ENCODE results near the gene MEIS1.

The MEIS1 gene

DNA sequence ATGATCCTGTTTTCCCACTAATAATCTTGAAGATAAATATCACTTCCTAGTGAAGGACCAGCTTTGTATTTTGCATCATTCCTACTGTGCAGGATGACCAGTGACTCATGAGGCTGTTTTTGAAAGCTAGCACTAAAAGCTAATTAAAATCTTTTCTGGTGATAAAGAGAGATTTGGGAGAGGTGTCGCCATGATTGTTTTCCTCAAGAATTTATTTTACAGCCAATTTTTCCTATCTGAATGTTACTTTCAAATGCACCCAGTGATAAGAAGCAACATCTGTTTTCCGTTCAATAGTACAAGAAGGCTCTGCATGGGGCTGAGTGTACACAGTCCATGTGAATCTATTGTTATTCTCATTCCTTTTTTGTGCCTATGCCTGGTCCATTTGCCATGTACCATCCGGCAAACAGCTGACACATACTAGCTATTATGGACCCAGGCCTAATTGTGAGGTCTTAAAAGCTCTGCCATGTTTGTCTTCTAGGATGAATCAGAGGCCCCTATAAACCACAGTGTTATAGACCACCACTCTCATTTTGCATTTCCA is 28.4 kb downstream of the MEIS1 start:
- Histone ChIP-seq H3K4me1 (ENCODE audit: low read length) (peaks cover 8% of the 10 kb centered on the region), H3K9ac (ENCODE audit: low read length) (no peak overlapping the region), H4K20me1 (ENCODE audit: insufficient read depth, low read length) (no peaks in the 10 kb centered on the region), H2AFZ (ENCODE audit: low read depth, low read length) (no peak overlapping the region), H3K9me3 (ENCODE audit: insufficient read depth, low read length) (no peaks in the 10 kb centered on the region), H3K4me2 (ENCODE audit: low read length) (no peak overlapping the region), H3K4me3 (ENCODE audit: low read length) (no peak overlapping the region), H3K27ac (ENCODE audit: low read length) (no peak overlapping the region), H3K79me2 (ENCODE audit: low read length) (no peaks in the 10 kb centered on the region), H3K36me3 (replicated peaks; ENCODE audit: low read depth, low read length) (no peaks in the 10 kb centered on the region), H3K27me3 (ENCODE audit: low read depth, low read length) (0 out of 2 replicates have a peak, but pooled peaks cover 9% of the 10 kb centered on the region)
- no peak for TF ChIP-seq EZH2phosphoT487 (IDR thresholded peaks at IDR 0.05; ENCODE audit: low read depth)
- TF ChIP-seq, protein P1, sequence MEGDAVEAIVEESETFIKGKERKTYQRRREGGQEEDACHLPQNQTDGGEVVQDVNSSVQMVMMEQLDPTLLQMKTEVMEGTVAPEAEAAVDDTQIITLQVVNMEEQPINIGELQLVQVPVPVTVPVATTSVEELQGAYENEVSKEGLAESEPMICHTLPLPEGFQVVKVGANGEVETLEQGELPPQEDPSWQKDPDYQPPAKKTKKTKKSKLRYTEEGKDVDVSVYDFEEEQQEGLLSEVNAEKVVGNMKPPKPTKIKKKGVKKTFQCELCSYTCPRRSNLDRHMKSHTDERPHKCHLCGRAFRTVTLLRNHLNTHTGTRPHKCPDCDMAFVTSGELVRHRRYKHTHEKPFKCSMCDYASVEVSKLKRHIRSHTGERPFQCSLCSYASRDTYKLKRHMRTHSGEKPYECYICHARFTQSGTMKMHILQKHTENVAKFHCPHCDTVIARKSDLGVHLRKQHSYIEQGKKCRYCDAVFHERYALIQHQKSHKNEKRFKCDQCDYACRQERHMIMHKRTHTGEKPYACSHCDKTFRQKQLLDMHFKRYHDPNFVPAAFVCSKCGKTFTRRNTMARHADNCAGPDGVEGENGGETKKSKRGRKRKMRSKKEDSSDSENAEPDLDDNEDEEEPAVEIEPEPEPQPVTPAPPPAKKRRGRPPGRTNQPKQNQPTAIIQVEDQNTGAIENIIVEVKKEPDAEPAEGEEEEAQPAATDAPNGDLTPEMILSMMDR (IDR thresholded peaks at IDR 0.05; ENCODE audit: low read depth, low read length) = no peak

DNA sequence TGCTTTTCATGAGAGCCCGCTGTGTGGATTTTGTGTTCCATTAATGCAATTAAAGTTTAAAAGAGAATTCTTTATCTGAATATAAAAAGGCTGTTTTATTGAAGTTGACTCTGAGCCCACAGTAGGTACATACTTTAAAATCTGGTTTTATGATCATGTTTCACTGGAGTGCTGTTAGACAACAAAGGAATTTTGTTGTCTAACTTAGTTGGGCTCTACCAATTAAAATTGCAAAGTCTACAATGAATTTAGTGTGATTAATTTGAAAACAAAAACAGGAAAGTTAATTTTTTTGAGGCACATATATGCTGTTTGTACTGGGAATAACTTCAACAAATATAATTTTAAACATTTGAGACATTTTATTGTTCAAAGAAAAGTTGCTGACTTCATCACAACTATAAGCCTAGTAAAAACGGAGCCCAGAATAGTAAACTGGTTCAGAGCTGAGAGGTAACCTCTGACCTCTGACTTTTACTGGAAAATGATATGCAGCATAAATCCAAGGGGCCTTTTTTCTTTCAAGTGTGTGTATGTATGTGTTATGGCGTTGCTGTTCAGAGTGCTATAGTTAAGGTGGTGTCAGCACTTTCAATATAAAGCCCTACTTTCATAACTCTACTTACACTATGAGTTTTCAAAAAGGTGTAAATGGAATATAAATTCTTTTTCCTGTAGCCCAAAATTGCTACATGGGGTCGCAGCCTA is 30.2 kb downstream of the MEIS1 start:
- H3K27me3 ChIP-seq (ENCODE audit: low read depth, low read length) = 0 out of 2 replicates have a peak, but pooled peaks cover 9% of the 10 kb centered on the region
- no peak overlapping the region for H2AFZ ChIP-seq (ENCODE audit: low read depth, low read length)
- H3K27ac ChIP-seq (ENCODE audit: low read length) = no peak overlapping the region
- H3K4me1 ChIP-seq (ENCODE audit: low read length) = peaks cover 12% of the 10 kb centered on the region
- no peak overlapping the region for H3K9ac ChIP-seq (ENCODE audit: low read length)
- no peaks in the 10 kb centered on the region for H3K9me3 ChIP-seq (ENCODE audit: insufficient read depth, low read length)
- H3K36me3 ChIP-seq (replicated peaks; ENCODE audit: low read depth, low read length) = no peaks in the 10 kb centered on the region
- no peaks in the 10 kb centered on the region for H4K20me1 ChIP-seq (ENCODE audit: insufficient read depth, low read length)
- no peaks in the 10 kb centered on the region for H3K79me2 ChIP-seq (ENCODE audit: low read length)
- no peak overlapping the region for H3K4me3 ChIP-seq (ENCODE audit: low read length)
- TF ChIP-seq EZH2phosphoT487 (IDR thresholded peaks at IDR 0.05; ENCODE audit: low read depth) = no peak
- TF ChIP-seq, protein P1 (IDR thresholded peaks at IDR 0.05; ENCODE audit: low read depth, low read length) = no peak
- H3K4me2 ChIP-seq (ENCODE audit: low read length) = no peak overlapping the region

GRCh38 chr2:66466433-66466832 is 31.5 kb downstream of the MEIS1 start:
- H3K4me1 ChIP-seq (ENCODE audit: low read length) = peaks cover 17% of the 10 kb centered on the region
- TF ChIP-seq EZH2phosphoT487 (IDR thresholded peaks at IDR 0.05; ENCODE audit: low read depth) = no peak
- TF ChIP-seq, protein P1 (IDR thresholded peaks at IDR 0.05; ENCODE audit: low read depth, low read length) = no peak
- H3K9me3 ChIP-seq (ENCODE audit: insufficient read depth, low read length) = no peaks in the 10 kb centered on the region
- H2AFZ ChIP-seq (ENCODE audit: low read depth, low read length) = no peak overlapping the region
- H3K27me3 ChIP-seq (ENCODE audit: low read depth, low read length) = 0 out of 2 replicates have a peak, but pooled peaks cover 8% of the 10 kb centered on the region
- no peak overlapping the region for H3K9ac ChIP-seq (ENCODE audit: low read length)
- H3K4me3 ChIP-seq (ENCODE audit: low read length) = no peak overlapping the region
- H4K20me1 ChIP-seq (ENCODE audit: insufficient read depth, low read length) = no peaks in the 10 kb centered on the region
- no peak overlapping the region for H3K4me2 ChIP-seq (ENCODE audit: low read length)
- H3K36me3 ChIP-seq (replicated peaks; ENCODE audit: low read depth, low read length) = no peaks in the 10 kb centered on the region
- no peak overlapping the region for H3K27ac ChIP-seq (ENCODE audit: low read length)
- H3K79me2 ChIP-seq (ENCODE audit: low read length) = no peaks in the 10 kb centered on the region

DNA sequence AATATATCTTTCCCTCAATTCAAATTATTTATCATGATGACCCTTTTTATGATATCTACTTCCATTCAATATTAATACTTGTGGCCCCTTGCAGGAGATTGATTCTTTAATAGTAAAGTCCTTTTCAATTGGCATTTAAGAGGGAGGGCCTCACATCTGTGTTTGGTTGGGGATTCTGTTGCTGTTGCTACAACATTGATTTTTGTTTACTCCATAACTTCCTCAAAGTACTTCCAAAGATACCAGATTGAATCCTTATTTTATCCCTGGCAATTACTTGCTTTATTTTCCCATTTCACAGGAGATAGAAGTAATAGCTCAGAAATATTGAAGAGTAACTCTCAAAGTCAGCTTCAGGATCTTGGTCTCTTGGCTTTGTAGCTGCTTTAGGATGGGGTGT is 32.8 kb downstream of the MEIS1 start:
- Histone ChIP-seq H3K9me3 (ENCODE audit: insufficient read depth, low read length) (no peaks in the 10 kb centered on the region), H3K79me2 (ENCODE audit: low read length) (no peaks in the 10 kb centered on the region), H2AFZ (ENCODE audit: low read depth, low read length) (no peak overlapping the region), H3K9ac (ENCODE audit: low read length) (no peak overlapping the region), H3K4me2 (ENCODE audit: low read length) (no peak overlapping the region), H3K27me3 (ENCODE audit: low read depth, low read length) (0 out of 2 replicates have a peak, but pooled peaks cover 1% of the 10 kb centered on the region), H3K4me3 (ENCODE audit: low read length) (no peak overlapping the region), H4K20me1 (ENCODE audit: insufficient read depth, low read length) (no peaks in the 10 kb centered on the region), H3K36me3 (replicated peaks; ENCODE audit: low read depth, low read length) (no peaks in the 10 kb centered on the region), H3K27ac (ENCODE audit: low read length) (no peak overlapping the region), H3K4me1 (ENCODE audit: low read length) (peaks cover 17% of the 10 kb centered on the region)
- TF ChIP-seq EZH2phosphoT487 (IDR thresholded peaks at IDR 0.05; ENCODE audit: low read depth) = no peak
- TF ChIP-seq, protein P1 (IDR thresholded peaks at IDR 0.05; ENCODE audit: low read depth, low read length) = no peak

All from OCI-LY3 (cell line).